ENCODE measurements around the gene CHAF1A.

The CHAF1A gene

GRCh38 chr19:4390017-4390566 lies 12.3 kb upstream of the CHAF1A start (continued):
- TF ChIP-seq ZNF398 (tag by site-specific recombination; IDR thresholded peaks at IDR 0.05), result peak; percentile 89
- peak; percentile 91 for TF ChIP-seq PRDM1 (tag by site-specific recombination; IDR thresholded peaks at IDR 0.05)

- ChIA-PET POLR2A (interaction anchor here (0.5 to 1.1 kb wide), 4 partner anchors 10 to 127 kb away, joined by 3 to 4 read pairs (median 3); no protein-coding TSS in a partner anchor), CTCF (interaction anchor here (0.6 to 1.0 kb wide), 4 partner anchors 10 to 1641 kb away, joined by 3 to 4 read pairs (median 3); no protein-coding TSS in a partner anchor)
- no peaks in the 10 kb centered on the region for H3K9me3 ChIP-seq (ENCODE audit: control insufficient read depth, insufficient read depth, low read depth, low read length)
- peak overlapping the region; percentile 32 for H3K27ac ChIP-seq (ENCODE audit: extremely low read depth, low read depth, low read length)
- H3K4me1 ChIP-seq (ENCODE audit: control insufficient read depth, insufficient read depth, low read length), result peaks cover 13% of the 10 kb centered on the region
- no peak overlapping the region for H3K4me3 ChIP-seq (ENCODE audit: low read depth, low read length)
- peaks cover 0 to 34% of the 10 kb centered on the region in 2 experiments; a peak in 2 of 3 replicates for H3K36me3 ChIP-seq (ENCODE audit: control insufficient read depth in 2 of 2, insufficient read depth in 1 of 2, low read length in 2 of 2)
- TF ChIP-seq PRDM4 (tag by site-specific recombination; IDR thresholded peaks at IDR 0.05) (no peak), ZNF398 (tag by site-specific recombination; IDR thresholded peaks at IDR 0.05) (no peak), SP7 (tag by site-specific recombination; IDR thresholded peaks at IDR 0.05) (peak; percentile 71), BCL6B (tag by site-specific recombination; IDR thresholded peaks at IDR 0.05) (peak; percentile 82), ZNF626 (tag by site-specific recombination; IDR thresholded peaks at IDR 0.05) (no peak), ZFHX2 (tag by site-specific recombination; conservative IDR thresholded peaks at IDR 0.05) (peak; percentile 40; the same call in 1 of the 2 replicates), MEIS1 (CRISPR knock-in tag; IDR thresholded peaks at IDR 0.05; ENCODE audit: borderline replicate concordance) (no peak), IKZF3 (tag by site-specific recombination; IDR thresholded peaks at IDR 0.05) (peak; percentile 49; the same call in 1 of the 2 replicates), ZBTB20 (tag by site-specific recombination; IDR thresholded peaks at IDR 0.05) (peak; percentile 70; the same call in 1 of the 2 replicates), ZNF133 (tag by site-specific recombination; IDR thresholded peaks at IDR 0.05) (no peak), ZNF768 (tag by site-specific recombination; IDR thresholded peaks at IDR 0.05) (no peak), ZNF214 (tag by site-specific recombination; IDR thresholded peaks at IDR 0.05; ENCODE audit: borderline replicate concordance) (no peak), ZNF629 (tag by site-specific recombination; IDR thresholded peaks at IDR 0.05) (no peak), HIC1 (tag by site-specific recombination; IDR thresholded peaks at IDR 0.05) (peak; percentile 55; the same call in 1 of the 2 replicates), ZNF18 (tag by site-specific recombination; IDR thresholded peaks at IDR 0.05) (no peak), ZNF221 (tag by site-specific recombination; IDR thresholded peaks at IDR 0.05; ENCODE audit: borderline replicate concordance) (no peak), ZNF132 (tag by site-specific recombination; IDR thresholded peaks at IDR 0.05; ENCODE audit: borderline replicate concordance) (no peak), ZNF561 (tag by site-specific recombination; IDR thresholded peaks at IDR 0.05; ENCODE audit: borderline replicate concordance) (0 out of 2 replicates have a peak, but pooled peaks have one; percentile 45), OVOL3 (tag by site-specific recombination; IDR thresholded peaks at IDR 0.05) (no peak), FEZF1 (tag by site-specific recombination; IDR thresholded peaks at IDR 0.05) (no peak), OSR2 (tag by site-specific recombination; IDR thresholded peaks at IDR 0.05) (peak; percentile 67; the same call in 1 of the 2 replicates), ZBTB48 (tag by site-specific recombination; IDR thresholded peaks at IDR 0.05) (no peak)
These were observed 11.7 kb upstream of the CHAF1A start for GRCh38 chr19:4390567-4391305.

Data from HEK293 (cell line).